CD14-positive monocyte (primary cell): Measurements from ENCODE around the gene ROBO2. TPM values are rescaled to one million over a fixed set of nuclear protein-coding genes. Genes with fewer than 3 reads are reported as not detected.

Experiments used
- DNase-seq, 3 donors: peaks; one replicate each; pipeline ENCODE4 v3.0.0-alpha.2; 2011 to 2022
- H2AFZ ChIP-seq: 2 replicates; pipeline ENCODE4 v1.6.0; 2012; ENCODE audit warnings: mild to moderate bottlenecking, low read depth, low read length, inconsistent platforms; ENCODE audit not compliant: insufficient read depth, poor library complexity, severe bottlenecking
- H3K27ac ChIP-seq, 2 donors: 1 replicate in 1 of 2; 2 replicates in 1 of 2; pipeline ENCODE4 v1.5.1; 2012 to 2013; ENCODE audit warnings: low read length in 2 of 2, control low read depth in 1 of 2, inconsistent platforms in 1 of 2, low read depth in 1 of 2, mild to moderate bottlenecking in 1 of 2
- H3K27me3 ChIP-seq, 2 donors: one replicate each; pipeline versions ENCODE4 v1.6.0 to v1.6.1; 2011 to 2013; ENCODE audit warnings: low read length in 2 of 2; ENCODE audit not compliant: control insufficient read depth in 2 of 2, insufficient read depth in 2 of 2
- H3K36me3 ChIP-seq, 2 donors: replicated peaks in 1 of 2; 1 replicate in 1 of 2; 2 replicates in 1 of 2; pipeline versions ENCODE4 v1.5.1 to v1.6.1; 2012 to 2013; ENCODE audit warnings: low read length in 2 of 2, control low read depth in 1 of 2, inconsistent platforms in 1 of 2, mild to moderate bottlenecking in 1 of 2; ENCODE audit not compliant: insufficient read depth in 2 of 2, control insufficient read depth in 1 of 2
- H3K4me1 ChIP-seq, 2 donors: 1 replicate in 1 of 2; 2 replicates in 1 of 2; pipeline versions ENCODE4 v1.5.1 to v1.6.1; 2012 to 2013; ENCODE audit warnings: low read length in 2 of 2, control low read depth in 1 of 2, inconsistent platforms in 1 of 2, mild to moderate bottlenecking in 1 of 2, moderate library complexity in 1 of 2; ENCODE audit not compliant: insufficient read depth in 2 of 2, control insufficient read depth in 1 of 2
- H3K4me2 ChIP-seq: replicated peaks from 2 replicates; pipeline ENCODE3; 2012; ENCODE audit warnings: low read length, moderate library complexity, mild to moderate bottlenecking; ENCODE audit not compliant: poor library complexity, severe bottlenecking; ENCODE audit errors: extremely low read depth
- H3K4me3 ChIP-seq, 3 experiments: fragments of 200-600 bp in 1 of 3; sonication (generic) in 1 of 3; replicated peaks in 1 of 3; 1 replicate in 2 of 3; 2 replicates in 1 of 3; pipeline ENCODE4 v1.5.1; 2011 to 2013; ENCODE audit warnings: low read length in 3 of 3, mild to moderate bottlenecking in 3 of 3, control low read depth in 2 of 3, low read depth in 2 of 3, inconsistent platforms in 1 of 3, moderate library complexity in 1 of 3
- H3K79me2 ChIP-seq: 2 replicates; pipeline ENCODE4 v1.6.0; 2012; ENCODE audit warnings: mild to moderate bottlenecking, control low read depth, inconsistent platforms, low read length, moderate library complexity; ENCODE audit not compliant: insufficient read depth
- H3K9ac ChIP-seq: 2 replicates; pipeline ENCODE4 v1.6.0; 2017; ENCODE audit warnings: low read length, mild to moderate bottlenecking; ENCODE audit not compliant: insufficient read depth, poor library complexity, severe bottlenecking
- H3K9me3 ChIP-seq, 2 donors: replicated peaks in 1 of 2; 1 replicate in 1 of 2; 2 replicates in 1 of 2; pipeline versions ENCODE4 v1.5.1 to v1.6.1; 2012 to 2013; ENCODE audit warnings: low read length in 2 of 2, control low read depth in 1 of 2; ENCODE audit not compliant: control insufficient read depth in 1 of 2, insufficient read depth in 1 of 2
- H4K20me1 ChIP-seq: 2 replicates; pipeline ENCODE4 v1.6.0; 2012; ENCODE audit warnings: mild to moderate bottlenecking, low read length, control low read depth, moderate library complexity; ENCODE audit not compliant: insufficient read depth
- H3K27ac Mint-ChIP-seq, 7 donors: one replicate each; pipeline ENCODE4 v1.8.0; 2020; ENCODE audit warnings: mild to moderate bottlenecking in 7 of 7, mixed read lengths in 7 of 7, moderate library complexity in 6 of 7, inconsistent platforms in 2 of 7
- H3K27me3 Mint-ChIP-seq, 3 donors: one replicate each; pipeline ENCODE4 v1.8.0; 2021 to 2022; ENCODE audit warnings: low read depth in 3 of 3, mild to moderate bottlenecking in 3 of 3, mixed read lengths in 3 of 3, moderate library complexity in 3 of 3, inconsistent platforms in 1 of 3
- H3K36me3 Mint-ChIP-seq, 2 donors: one replicate each; pipeline ENCODE4 v1.8.0; 2020; ENCODE audit warnings: mixed read lengths in 2 of 2, inconsistent platforms in 1 of 2, mild to moderate bottlenecking in 1 of 2
- H3K4me1 Mint-ChIP-seq: one replicate; pipeline ENCODE4 v1.8.0; 2020; ENCODE audit warnings: mild to moderate bottlenecking, mixed read lengths
- H3K4me3 Mint-ChIP-seq, 2 donors: one replicate each; pipeline ENCODE4 v1.8.0; 2020; ENCODE audit warnings: mild to moderate bottlenecking in 2 of 2, mixed read lengths in 2 of 2, moderate library complexity in 1 of 2
- H3K9me3 Mint-ChIP-seq, 7 donors: one replicate each; pipeline ENCODE4 v1.8.0; 2020 to 2022; ENCODE audit warnings: mixed read lengths in 7 of 7, mild to moderate bottlenecking in 6 of 7, moderate library complexity in 6 of 7, inconsistent platforms in 2 of 7
- CTCF ChIP-seq: fragments of 200-600 bp; IDR thresholded peaks from one replicate; pipeline ENCODE4 v1.8.0; 2022; ENCODE audit warnings: antibody characterized with exemption, mild to moderate bottlenecking
- WGBS: methylation state at CpG from one replicate; pipeline ENCODE4 v1.1.5; 2013; ENCODE audit warnings: missing lambda C conversion rate; ENCODE audit not compliant: insufficient coverage; 5-methylcytosine and 5-hydroxymethylcytosine counted together
- intact Hi-C, 2 donors: fragments of 100-400 bp; cut with micrococcal nuclease; formaldehyde crosslinking; loops; one replicate each; pipeline versions ENCODE4 v1.15.0 to v1.15.1; 2023
- polyA plus RNA-seq, 3 donors: library from polyadenylated mRNA; depleted of rRNA in 1 of 3; unstranded in 2 of 3; stranded (reverse) in 1 of 3; fragments of 300-500 nt in 2 of 3; fragments of >200 nt in 1 of 3; fragmentation: Illumina TruSeq in 2 of 3; gene quantifications; 1 replicate in 2 of 3; 2 replicates in 1 of 3; pipeline ENCODE4 v1.2.3, GENCODE V29; 2012 to 2021

Gene ROBO2
- polyA plus RNA-seq, 3 donors: not detected

GRCh38 chr3:77380136-77380535, 340.2 kb downstream of the ROBO2 start:
- Histone ChIP-seq H2AFZ (no peak overlapping the region), H3K27ac (no peak overlapping the region), H3K36me3 (no peaks in the 10 kb centered on the region), H3K9me3 (no peaks in the 10 kb centered on the region), H3K4me2 (no peak overlapping the region), H3K79me2 (no peaks in the 10 kb centered on the region), H3K4me3 (no peak overlapping the region), H3K9ac (no peak overlapping the region), H4K20me1 (no peaks in the 10 kb centered on the region), H3K27me3 (no peaks in the 10 kb centered on the region), H3K4me1 (no peaks in the 10 kb centered on the region)
- no peaks in the 10 kb centered on the region for H3K4me1 Mint-ChIP-seq
- H3K36me3 Mint-ChIP-seq: no peaks in the 10 kb centered on the region
- peaks cover 0 to 5% (median 2%) of the 10 kb centered on the region in 7 donors for H3K9me3 Mint-ChIP-seq
- TF ChIP-seq CTCF: no peak
- DNase-seq: no peak
- intact Hi-C loops: no loop called here
- H3K4me3 Mint-ChIP-seq: no peak overlapping the region
- H3K27ac Mint-ChIP-seq: no peak overlapping the region
- no peaks in the 10 kb centered on the region for H3K27me3 Mint-ChIP-seq
- WGBS: no CpG with 5 or more reads among the region's 3 CpGs

- Histone ChIP-seq H3K4me3 (no peak overlapping the region), H3K4me2 (no peak overlapping the region), H3K27ac (no peak overlapping the region), H2AFZ (no peak overlapping the region), H3K79me2 (no peaks in the 10 kb centered on the region), H3K9me3 (no peaks in the 10 kb centered on the region), H3K4me1 (no peaks in the 10 kb centered on the region), H4K20me1 (no peaks in the 10 kb centered on the region), H3K9ac (no peak overlapping the region), H3K36me3 (no peaks in the 10 kb centered on the region), H3K27me3 (no peaks in the 10 kb centered on the region)
- no peaks in the 10 kb centered on the region for H3K4me1 Mint-ChIP-seq
- intact Hi-C loops: no loop called here
- H3K27ac Mint-ChIP-seq: no peak overlapping the region
- H3K4me3 Mint-ChIP-seq: no peak overlapping the region
- DNase-seq: no peak
- peaks cover 0 to 5% (median 2%) of the 10 kb centered on the region in 7 donors for H3K9me3 Mint-ChIP-seq
- H3K27me3 Mint-ChIP-seq: no peaks in the 10 kb centered on the region
- WGBS: 67% methylated on average over 1 of the region's 1 CpG
- TF ChIP-seq CTCF: no peak
- H3K36me3 Mint-ChIP-seq: no peaks in the 10 kb centered on the region
These were observed 341.5 kb downstream of the ROBO2 start for GRCh38 chr3:77381431-77381830.
